HCT116 (cell line): ENCODE results near the gene DAGLA. TPM values are rescaled to one million over a fixed set of nuclear protein-coding genes. Genes with fewer than 3 reads are reported as not detected.

Source experiments
- ATAC-seq: fragments of 200-7000 bp; cut with Tn5 transposase; 2 replicates; pipeline ENCODE4 v1.9.1; 2020; ENCODE audit warnings: mild to moderate bottlenecking, moderate library complexity
- BruUV-seq: library from RNA; stranded (reverse); fragments of 400-500 nt; replicated peaks from 2 replicates; lab custom pipeline; 2021; lab: Mats Ljungman, UMichigan
- CTCF ChIA-PET: fragments of 300-600 bp; sonication (Branson Sonifier 250); formaldehyde crosslinking; loops from one replicate; lab custom pipeline; 2021; ENCODE audit warnings: antibody characterized with exemption; lab: Charles Lee
- POLR2A ChIA-PET: fragments of 300-600, 350-600 bp; sonication (Branson Sonifier 250); formaldehyde crosslinking; loops from one replicate; lab custom pipeline; 2021; ENCODE audit warnings: antibody characterized with exemption; lab: Charles Lee
- RAD21 ChIA-PET, 2 experiments: fragments of 300-600 bp; sonication (Branson Sonifier 250); formaldehyde crosslinking; loops; one replicate each; lab custom pipeline; 2023; ENCODE audit warnings: low total read pairs in 2 of 2; ENCODE audit not compliant: uncharacterized antibody in 2 of 2, unreplicated experiment in 2 of 2, low non-redundant PET in 1 of 2; lab: Charles Lee
- DNase-seq: peaks from one replicate; pipeline ENCODE4 v3.0.0-alpha.2; 2010; ENCODE audit warnings: low read depth, low spot score
- H2AFZ ChIP-seq: fragments of 200-600 bp; shearing (Covaris generic), sonication (generic); 2 replicates; pipeline ENCODE4 v1.6.1; 2017; ENCODE audit warnings: low read depth, mixed run types, mixed read lengths, antibody characterized with exemption, low read length; ENCODE audit not compliant: poor library complexity, severe bottlenecking
- H3K27ac ChIP-seq: 2 replicates; pipeline ENCODE4 v1.5.1; 2012; ENCODE audit warnings: low read depth, low read length
- H3K27me3 ChIP-seq: fragments of 200-600 bp; sonication (generic); 2 replicates; pipeline ENCODE4 v1.6.1; 2016; ENCODE audit warnings: mixed run types, low read length, mixed read lengths; ENCODE audit not compliant: insufficient read depth
- H3K36me3 ChIP-seq, 2 experiments: fragments of 200-500 bp in 1 of 2; fragments of 200-600 bp in 1 of 2; sonication (Bioruptor generic) in 1 of 2; sonication (generic) in 1 of 2; 2 replicates each; pipeline versions ENCODE4 v1.5.1 to v1.6.1; 2014 to 2016; ENCODE audit warnings: low read length in 2 of 2, inconsistent platforms in 1 of 2, mixed read lengths in 1 of 2, mixed run types in 1 of 2; ENCODE audit not compliant: insufficient read depth in 2 of 2, control insufficient read depth in 1 of 2
- H3K4me1 ChIP-seq, 2 experiments: fragments of 200-600 bp in 1 of 2; sonication (generic) in 1 of 2; 2 replicates each; pipeline versions ENCODE4 v1.5.1 to v1.6.1; 2012 to 2017; ENCODE audit warnings: low read length in 2 of 2, inconsistent platforms in 1 of 2, mild to moderate bottlenecking in 1 of 2, mixed read lengths in 1 of 2, mixed run types in 1 of 2, moderate library complexity in 1 of 2; ENCODE audit not compliant: insufficient read depth in 2 of 2, control insufficient read depth in 1 of 2
- H3K4me2 ChIP-seq: fragments of 200-600 bp; sonication (generic); 2 replicates; pipeline ENCODE4 v1.6.1; 2017; ENCODE audit warnings: mixed run types, low read length, mixed read lengths
- H3K4me3 ChIP-seq, 2 experiments: fragments of 200-600 bp in 1 of 2; sonication (generic) in 1 of 2; replicated peaks in 1 of 2; 2 replicates each; pipeline ENCODE4 v1.5.1; 2011 to 2016; ENCODE audit warnings: low read length in 2 of 2, control low read depth in 1 of 2, low read depth in 1 of 2, mild to moderate bottlenecking in 1 of 2, mixed read lengths in 1 of 2, mixed run types in 1 of 2
- H3K79me2 ChIP-seq: fragments of 200-600 bp; sonication (generic); 2 replicates; pipeline ENCODE4 v1.6.1; 2017; ENCODE audit warnings: mild to moderate bottlenecking, mixed run types, low read length, moderate library complexity, mixed read lengths; ENCODE audit not compliant: insufficient read depth
- H3K9ac ChIP-seq: fragments of 200-600 bp; sonication (generic); 2 replicates; pipeline ENCODE4 v1.6.1; 2016; ENCODE audit warnings: low read length, mixed read lengths
- H3K9me2 ChIP-seq: fragments of 200-600 bp; sonication (generic), shearing (Covaris generic); 2 replicates; pipeline ENCODE4 v1.6.1; 2017; ENCODE audit warnings: mixed run types, mild to moderate bottlenecking, moderate library complexity; ENCODE audit not compliant: insufficient read depth
- H3K9me3 ChIP-seq, 2 experiments: fragments of 200-500 bp in 1 of 2; fragments of 200-600 bp in 1 of 2; sonication (Bioruptor generic) in 1 of 2; sonication (generic) in 1 of 2; 2 replicates each; pipeline ENCODE4 v1.6.1; 2014 to 2017; ENCODE audit warnings: low read length in 2 of 2, mixed read lengths in 2 of 2, inconsistent platforms in 1 of 2, low read depth in 1 of 2, mild to moderate bottlenecking in 1 of 2, mixed run types in 1 of 2, moderate library complexity in 1 of 2; ENCODE audit not compliant: control insufficient read depth in 1 of 2, insufficient read depth in 1 of 2
- H4K20me1 ChIP-seq: fragments of 200-600 bp; sonication (generic), shearing (Covaris generic); 2 replicates; pipeline ENCODE4 v1.6.1; 2017; ENCODE audit warnings: mixed run types, mild to moderate bottlenecking, moderate library complexity; ENCODE audit not compliant: insufficient read depth
- ATF3 ChIP-seq: IDR thresholded peaks from 2 replicates; pipeline ENCODE4 v1.6.1; 2012
- CTCF ChIP-seq, 3 experiments: fragments of 200-600 bp in 1 of 3; sonication (generic) in 1 of 3; IDR thresholded peaks in 2 of 3; conservative IDR thresholded peaks in 1 of 3; 2 replicates each; pipeline ENCODE4 v1.5.1; 2012 to 2017; ENCODE audit warnings: low read depth in 2 of 3, low read length in 2 of 3, antibody characterized with exemption in 1 of 3, borderline replicate concordance in 1 of 3, control low read depth in 1 of 3, mild to moderate bottlenecking in 1 of 3, mixed read lengths in 1 of 3, mixed run types in 1 of 3, moderate library complexity in 1 of 3; ENCODE audit not compliant: insufficient read depth in 1 of 3
- EZH2phosphoT487 ChIP-seq: fragments of 200-600 bp; IDR thresholded peaks from 2 replicates; pipeline ENCODE4 v1.6.1; 2018; ENCODE audit warnings: antibody characterized with exemption, borderline replicate concordance
- FOSL1 ChIP-seq: IDR thresholded peaks from 2 replicates; pipeline ENCODE4 v1.6.1; 2012; ENCODE audit warnings: low read depth
- JUND ChIP-seq: IDR thresholded peaks from 2 replicates; pipeline ENCODE4 v1.6.1; 2012
- SIN3A ChIP-seq: IDR thresholded peaks from 2 replicates; pipeline ENCODE4 v1.6.1; 2012; ENCODE audit warnings: low read depth
- SP1 ChIP-seq: IDR thresholded peaks from 2 replicates; pipeline ENCODE4 v1.6.1; 2012; ENCODE audit warnings: low read depth
- SRF ChIP-seq: IDR thresholded peaks from 2 replicates; pipeline ENCODE4 v1.6.1; 2012; ENCODE audit warnings: low read depth
- ZNF274 ChIP-seq: fragments of 200-500 bp; sonication (Bioruptor generic); IDR thresholded peaks from 2 replicates; pipeline ENCODE4 v1.6.1; 2014; ENCODE audit warnings: mild to moderate bottlenecking, low read depth, low read length, inconsistent platforms
- intact Hi-C: fragments of 100-400 bp; cut with micrococcal nuclease; formaldehyde crosslinking; loops from 2 replicates; pipeline ENCODE4 v1.10.0; 2022
- total RNA-seq: library from RNA; stranded (reverse); gene quantifications from one replicate; pipeline ENCODE4 v1.2.1, GENCODE V29; 2021; ENCODE audit not compliant: unreplicated experiment

The DAGLA gene
- total RNA-seq, 1 experiment from 2014 or later, result 2.7 TPM

DNA sequence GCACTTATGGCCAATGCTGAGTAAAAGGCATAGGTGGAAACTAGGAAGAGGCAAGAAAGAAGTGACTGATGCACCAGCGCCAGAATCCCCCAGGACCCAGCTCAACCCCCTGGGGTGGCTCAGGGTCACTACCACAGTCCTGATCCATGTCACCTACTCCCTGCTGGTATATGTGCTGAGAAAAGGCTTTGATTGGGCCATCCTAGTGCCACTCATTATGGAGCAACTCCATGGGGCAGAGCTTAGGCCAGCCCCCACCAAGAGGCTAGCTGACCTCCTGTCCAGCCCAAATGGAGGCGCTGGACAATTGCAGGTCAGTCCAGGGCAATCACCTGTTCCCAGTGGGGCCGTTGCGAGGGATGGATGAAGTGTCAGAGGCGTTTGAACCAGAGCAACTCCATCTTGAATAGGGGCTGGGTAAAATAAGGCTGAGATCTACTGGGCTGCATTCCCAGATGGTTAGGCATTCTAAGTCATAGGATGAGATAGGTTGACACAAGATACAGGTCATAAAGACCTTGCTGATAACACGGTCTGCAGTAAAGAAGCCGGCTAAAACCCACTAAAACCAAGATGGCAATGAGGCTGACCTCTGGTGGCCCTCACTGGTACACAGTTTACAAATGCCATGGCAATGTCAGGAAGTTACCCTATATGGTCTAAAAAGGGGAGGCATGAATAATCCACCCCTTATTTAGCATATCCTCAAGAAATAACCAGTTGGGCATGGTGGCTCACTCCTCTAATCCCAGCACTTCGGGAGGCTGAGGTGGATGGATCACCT, 20.6 kb upstream of the DAGLA start:
- ATAC-seq (peak; percentile 74), DNase-seq (no peak)
- no TSS peak for BruUV-seq
- ChIA-PET POLR2A (no interaction called here), RAD21 (no interaction called here), CTCF (no interaction called here)
- Histone ChIP-seq H3K27me3 (no peaks in the 10 kb centered on the region), H3K27ac (no peak overlapping the region), H3K4me2 (no peak overlapping the region), H3K4me1 (peaks cover 2 to 10% of the 10 kb centered on the region in 2 experiments; a peak in 3 of 4 replicates), H4K20me1 (no peaks in the 10 kb centered on the region), H3K9me2 (no peaks in the 10 kb centered on the region), H2AFZ (no peak overlapping the region), H3K36me3 (no peaks in the 10 kb centered on the region), H3K79me2 (no peaks in the 10 kb centered on the region), H3K9ac (no peak overlapping the region), H3K4me3 (no peak overlapping the region), H3K9me3 (no peaks in the 10 kb centered on the region)
- TF ChIP-seq JUND (no peak), FOSL1 (no peak), CTCF (IDR thresholded peaks at IDR 0.05 in 2 of 3, conservative IDR thresholded peaks at IDR 0.05 in 1 of 3; ENCODE audit: borderline replicate concordance in 1 of 3, insufficient read depth in 1 of 3, low read depth in 2 of 3, low read length in 2 of 3) (0 out of 6 replicates have a peak, but pooled peaks of 1 of the 3 experiments have one; percentile 3), SP1 (no peak), ZNF274 (no peak), ATF3 (no peak), EZH2phosphoT487 (no peak), SRF (peak; percentile 62), SIN3A (no peak)
- intact Hi-C loops, result no loop called here
